Kidney epithelial cell (primary cell): ENCODE measurements around the gene THADA. TPM values are rescaled to one million over a fixed set of nuclear protein-coding genes. Genes with fewer than 3 reads are reported as not detected.

Experiments
- DNase-seq: peaks from one replicate; pipeline ENCODE4 v3.0.0-alpha.2; 2010; ENCODE audit warnings: low read depth
- H3K27me3 ChIP-seq: 2 replicates; pipeline ENCODE4 v1.6.0; 2011; ENCODE audit warnings: low read length; ENCODE audit not compliant: control insufficient read depth, insufficient read depth
- H3K36me3 ChIP-seq: 2 replicates; pipeline ENCODE4 v1.5.1; 2011; ENCODE audit warnings: low read length; ENCODE audit not compliant: control insufficient read depth, insufficient read depth
- H3K4me3 ChIP-seq: 2 replicates; pipeline ENCODE4 v1.5.1; 2011; ENCODE audit warnings: low read depth, mild to moderate bottlenecking, control low read depth, low read length
- CTCF ChIP-seq: IDR thresholded peaks from 2 replicates; pipeline ENCODE4 v1.5.1; 2011; ENCODE audit warnings: mild to moderate bottlenecking, moderate library complexity, low read length, control low read depth, inconsistent platforms; ENCODE audit not compliant: insufficient read depth, poor library complexity, severe bottlenecking
- total RNA-seq: library from RNA; depleted of rRNA; stranded (reverse); fragments of >200 nt; gene quantifications from 2 replicates; pipeline ENCODE4 v1.2.3, GENCODE V29; 2015

THADA gene
- total RNA-seq, 1 donor from 2014 or later: 21.5 TPM

- H3K36me3 ChIP-seq: no peaks in the 10 kb centered on the region
- H3K4me3 ChIP-seq: no peak overlapping the region
- no peak for DNase-seq
- TF ChIP-seq CTCF: no peak
- H3K27me3 ChIP-seq: no peaks in the 10 kb centered on the region
These were observed 10.1 kb downstream of the THADA start for GRCh38 chr2:43585708-43586107.

- TF ChIP-seq CTCF: no peak
- Histone ChIP-seq H3K27me3 (no peaks in the 10 kb centered on the region), H3K4me3 (no peak overlapping the region), H3K36me3 (peaks cover 3% of the 10 kb centered on the region)
- no peak for DNase-seq
These were observed 16.4 kb downstream of the THADA start for GRCh38 chr2:43579275-43579981.

GRCh38 chr2:43576981-43577892 lies 18.6 kb downstream of the THADA start:
- peaks cover 3% of the 10 kb centered on the region for H3K36me3 ChIP-seq
- TF ChIP-seq CTCF: peak; percentile 76
- H3K4me3 ChIP-seq: no peak overlapping the region
- peak; percentile 34 for DNase-seq
- no peaks in the 10 kb centered on the region for H3K27me3 ChIP-seq

GRCh38 chr2:43572244-43572643 lies 23.6 kb downstream of the THADA start:
- no peak for TF ChIP-seq CTCF
- DNase-seq: no peak
- Histone ChIP-seq H3K27me3 (no peaks in the 10 kb centered on the region), H3K36me3 (peaks cover 3% of the 10 kb centered on the region), H3K4me3 (no peak overlapping the region)

GRCh38 chr2:43569921-43570320 lies 25.9 kb downstream of the THADA start:
- no peak for DNase-seq
- H3K4me3 ChIP-seq: no peak overlapping the region
- TF ChIP-seq CTCF: no peak
- no peaks in the 10 kb centered on the region for H3K27me3 ChIP-seq
- H3K36me3 ChIP-seq: no peaks in the 10 kb centered on the region

GRCh38 chr2:43568228-43568627 lies 27.6 kb downstream of the THADA start:
- no peaks in the 10 kb centered on the region for H3K36me3 ChIP-seq
- no peak for TF ChIP-seq CTCF
- no peak for DNase-seq
- no peak overlapping the region for H3K4me3 ChIP-seq
- H3K27me3 ChIP-seq: no peaks in the 10 kb centered on the region
